ENCODE data around the gene SKAP1. TPM values are rescaled to one million over a fixed set of nuclear protein-coding genes. Genes with fewer than 3 reads are reported as not detected.

The SKAP1 gene
- total RNA-seq, 1 donor from 2014 or later: not detected

DNA sequence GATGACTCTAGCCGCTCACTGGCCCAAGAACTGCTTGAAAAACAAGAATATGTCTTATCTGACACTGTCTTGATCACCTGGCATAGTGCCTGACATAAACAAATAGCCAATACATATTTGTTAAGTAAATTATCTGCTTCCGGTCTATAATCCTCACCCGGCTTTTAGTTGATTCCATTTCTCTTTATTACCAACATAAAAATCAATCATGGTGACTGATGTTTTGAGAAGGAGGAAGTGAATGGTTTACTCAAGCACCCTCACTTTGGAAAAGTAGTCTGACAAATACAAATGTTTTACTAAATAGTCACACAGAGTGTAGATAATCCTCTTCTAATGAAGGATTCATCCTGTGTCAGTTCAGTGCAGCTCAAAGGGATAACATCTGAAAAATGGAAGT is 47.0 kb downstream of the SKAP1 start:
- H3K9ac ChIP-seq: no peak overlapping the region
- H3K36me3 ChIP-seq: no peaks in the 10 kb centered on the region
- no peaks in the 10 kb centered on the region for H3F3A ChIP-seq (ENCODE audit: low read depth)
- no peaks in the 10 kb centered on the region for H3K9me3 ChIP-seq (ENCODE audit: low read depth)
- peaks cover 2% of the 10 kb centered on the region for H3K27me3 Mint-ChIP-seq (ENCODE audit: insufficient read depth, low read depth)
- no peaks in the 10 kb centered on the region for H3K4me1 Mint-ChIP-seq
- no peaks in the 10 kb centered on the region for H4K20me1 ChIP-seq (ENCODE audit: low read depth)
- H3K27ac ChIP-seq: no peak overlapping the region
- H3K9me3 Mint-ChIP-seq: no peaks in the 10 kb centered on the region
- H2AFZ ChIP-seq (replicated peaks): no peak overlapping the region
- no peaks in the 10 kb centered on the region for H3K4me1 ChIP-seq
- no peak overlapping the region for H3K27ac Mint-ChIP-seq
- no peak for TF ChIP-seq EZH2 (IDR thresholded peaks at IDR 0.05)
- no peak for TF ChIP-seq CTCF (IDR thresholded peaks at IDR 0.05)
- no peak for TF ChIP-seq EZH2phosphoT487 (IDR thresholded peaks at IDR 0.05)
- no peak overlapping the region for H3K4me3 Mint-ChIP-seq
- H3K79me2 ChIP-seq (ENCODE audit: low read depth): no peaks in the 10 kb centered on the region
- H3K4me3 ChIP-seq: no peak overlapping the region
- no peak for DNase-seq (ENCODE audit: low spot score)
- H3K27me3 ChIP-seq: peaks cover 91% of the 10 kb centered on the region
- H3K4me2 ChIP-seq: no peak overlapping the region
- H3K36me3 Mint-ChIP-seq: no peaks in the 10 kb centered on the region

- Histone ChIP-seq H3K4me2 (no peak overlapping the region), H3K9me3 (ENCODE audit: low read depth) (no peaks in the 10 kb centered on the region), H3F3A (ENCODE audit: low read depth) (no peaks in the 10 kb centered on the region), H3K36me3 (no peaks in the 10 kb centered on the region), H4K20me1 (ENCODE audit: low read depth) (no peaks in the 10 kb centered on the region), H3K9ac (no peak overlapping the region), H3K79me2 (ENCODE audit: low read depth) (no peaks in the 10 kb centered on the region), H3K27me3 (peaks cover 81% of the 10 kb centered on the region), H3K4me3 (no peak overlapping the region), H2AFZ (replicated peaks) (no peak overlapping the region), H3K4me1 (no peaks in the 10 kb centered on the region), H3K27ac (no peak overlapping the region)
- H3K27ac Mint-ChIP-seq: no peak overlapping the region
- no peaks in the 10 kb centered on the region for H3K9me3 Mint-ChIP-seq
- no peak for DNase-seq (ENCODE audit: low spot score)
- H3K4me1 Mint-ChIP-seq: no peaks in the 10 kb centered on the region
- TF ChIP-seq EZH2phosphoT487 (IDR thresholded peaks at IDR 0.05) (no peak), EZH2 (IDR thresholded peaks at IDR 0.05) (no peak), CTCF (IDR thresholded peaks at IDR 0.05) (no peak)
- H3K27me3 Mint-ChIP-seq (ENCODE audit: insufficient read depth, low read depth): no peaks in the 10 kb centered on the region
- H3K36me3 Mint-ChIP-seq: no peaks in the 10 kb centered on the region
- no peak overlapping the region for H3K4me3 Mint-ChIP-seq
These were observed 51.2 kb downstream of the SKAP1 start for GRCh38 chr17:48378708-48379392.

DNA sequence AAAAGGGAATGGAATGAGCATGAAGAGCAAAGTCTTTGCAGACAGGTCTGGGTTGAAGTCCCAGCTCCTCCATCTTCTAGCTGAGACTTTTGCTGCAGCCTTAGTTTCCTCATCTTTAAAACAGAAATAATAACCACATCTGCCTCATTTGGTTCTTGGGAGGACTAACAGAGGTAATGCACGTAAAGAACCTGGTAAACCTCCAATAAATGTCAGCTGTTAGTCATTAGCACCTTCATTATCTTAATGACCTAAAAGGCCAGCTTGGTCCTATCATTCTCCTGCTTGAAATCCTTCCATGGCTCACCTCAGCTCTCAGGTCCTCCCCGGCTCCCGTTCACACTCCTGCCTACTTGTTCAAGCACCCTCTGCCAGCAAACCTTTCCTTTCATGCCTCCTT is 51.8 kb downstream of the SKAP1 start:
- Mint-ChIP-seq H3K27me3 (ENCODE audit: insufficient read depth, low read depth) (no peaks in the 10 kb centered on the region), H3K4me3 (no peak overlapping the region), H3K9me3 (no peaks in the 10 kb centered on the region), H3K27ac (no peak overlapping the region), H3K4me1 (no peaks in the 10 kb centered on the region), H3K36me3 (no peaks in the 10 kb centered on the region)
- Histone ChIP-seq H3K27ac (no peak overlapping the region), H4K20me1 (ENCODE audit: low read depth) (no peaks in the 10 kb centered on the region), H3K9me3 (ENCODE audit: low read depth) (no peaks in the 10 kb centered on the region), H3K36me3 (no peaks in the 10 kb centered on the region), H3K9ac (no peak overlapping the region), H3F3A (ENCODE audit: low read depth) (no peaks in the 10 kb centered on the region), H3K4me2 (no peak overlapping the region), H3K4me3 (no peak overlapping the region), H3K4me1 (no peaks in the 10 kb centered on the region), H2AFZ (replicated peaks) (no peak overlapping the region), H3K79me2 (ENCODE audit: low read depth) (no peaks in the 10 kb centered on the region), H3K27me3 (peaks cover 83% of the 10 kb centered on the region)
- DNase-seq (ENCODE audit: low spot score): no peak
- TF ChIP-seq EZH2phosphoT487 (IDR thresholded peaks at IDR 0.05): no peak
- TF ChIP-seq CTCF (IDR thresholded peaks at IDR 0.05): no peak
- no peak for TF ChIP-seq EZH2 (IDR thresholded peaks at IDR 0.05)
